Activated CD4-positive, alpha-beta memory T cell treated with anti-CD3 and anti-CD28 coated beads for 36 hours (primary cell): Measurements from ENCODE around the gene MC3R. TPM values are rescaled to one million over a fixed set of nuclear protein-coding genes. Genes with fewer than 3 reads are reported as not detected.
A peak's percentile ranks its signal among the peaks of the same experiment; 100 is the strongest.

ENCODE experiments used
- CTCF ChIA-PET: fragments of 350-600 bp; sonication (Branson Sonifier 250); formaldehyde crosslinking; loops from one replicate; lab custom pipeline; 2021; ENCODE audit warnings: antibody characterized with exemption, inconsistent platforms; lab: Charles Lee
- POLR2A ChIA-PET: fragments of 350-600 bp; sonication (Branson Sonifier 250); formaldehyde crosslinking; loops from one replicate; lab custom pipeline; 2021; ENCODE audit warnings: antibody characterized with exemption; lab: Charles Lee
- DNase-seq: peaks from one replicate; pipeline ENCODE4 v3.0.0-alpha.2; 2020
- H3K27ac Mint-ChIP-seq: one replicate; pipeline ENCODE4 v1.8.0; 2021; ENCODE audit warnings: mixed read lengths
- H3K27me3 Mint-ChIP-seq: one replicate; pipeline ENCODE4 v1.8.0; 2021; ENCODE audit warnings: mixed read lengths
- H3K36me3 Mint-ChIP-seq: one replicate; pipeline ENCODE4 v1.8.0; 2021; ENCODE audit warnings: mixed read lengths
- H3K4me1 Mint-ChIP-seq: one replicate; pipeline ENCODE4 v1.8.0; 2021; ENCODE audit warnings: low read depth, mixed read lengths
- H3K4me3 Mint-ChIP-seq: one replicate; pipeline ENCODE4 v1.8.0; 2021; ENCODE audit warnings: mild to moderate bottlenecking, mixed read lengths
- H3K9me3 Mint-ChIP-seq: one replicate; pipeline ENCODE4 v1.8.0; 2021; ENCODE audit warnings: mixed read lengths
- intact Hi-C: fragments of 100-400 bp; cut with micrococcal nuclease; formaldehyde crosslinking; loops from one replicate; pipeline ENCODE4 v1.15.1; 2023
- total RNA-seq, 2 experiments: library from RNA; stranded (reverse); gene quantifications; one replicate each; pipeline ENCODE4 v1.2.3, GENCODE V29; 2021

The MC3R gene
- total RNA-seq, 2 experiments from 2014 or later: not detected

GRCh38 chr20:56222201-56222600 is 26.3 kb upstream of the MC3R start:
- ChIA-PET CTCF (no interaction called here), POLR2A (no interaction called here)
- Mint-ChIP-seq H3K9me3 (peaks cover 7% of the 10 kb centered on the region), H3K4me1 (no peaks in the 10 kb centered on the region), H3K27me3 (peaks cover under 1% of the 10 kb centered on the region), H3K27ac (no peak overlapping the region), H3K4me3 (no peak overlapping the region), H3K36me3 (no peaks in the 10 kb centered on the region)
- intact Hi-C loops: no loop called here
- no peak for DNase-seq

GRCh38 chr20:56222945-56223344 is 25.6 kb upstream of the MC3R start:
- H3K4me3 Mint-ChIP-seq: no peak overlapping the region
- no peaks in the 10 kb centered on the region for H3K36me3 Mint-ChIP-seq
- peaks cover 7% of the 10 kb centered on the region for H3K9me3 Mint-ChIP-seq
- no peaks in the 10 kb centered on the region for H3K4me1 Mint-ChIP-seq
- intact Hi-C loops: no loop called here
- DNase-seq: no peak
- no peak overlapping the region for H3K27ac Mint-ChIP-seq
- ChIA-PET CTCF (no interaction called here), POLR2A (no interaction called here)
- peaks cover 2% of the 10 kb centered on the region for H3K27me3 Mint-ChIP-seq

- DNase-seq: no peak
- Mint-ChIP-seq H3K27ac (no peak overlapping the region), H3K4me3 (no peak overlapping the region), H3K27me3 (peaks cover 5% of the 10 kb centered on the region), H3K9me3 (peaks cover 7% of the 10 kb centered on the region), H3K36me3 (no peaks in the 10 kb centered on the region), H3K4me1 (no peaks in the 10 kb centered on the region)
- ChIA-PET CTCF (no interaction called here), POLR2A (no interaction called here)
- intact Hi-C loops: no loop called here
Measured at GRCh38 chr20:56223352-56223751, 25.2 kb upstream of the MC3R start.

GRCh38 chr20:56228021-56228420 is 20.5 kb upstream of the MC3R start:
- Mint-ChIP-seq H3K36me3 (no peaks in the 10 kb centered on the region), H3K9me3 (no peaks in the 10 kb centered on the region), H3K27me3 (peaks cover 9% of the 10 kb centered on the region), H3K27ac (no peak overlapping the region), H3K4me3 (no peak overlapping the region), H3K4me1 (no peaks in the 10 kb centered on the region)
- intact Hi-C loops: no loop called here
- DNase-seq: no peak
- CTCF ChIA-PET: no interaction called here
- POLR2A ChIA-PET: no interaction called here

- no peak for DNase-seq
- H3K27ac Mint-ChIP-seq: no peak overlapping the region
- POLR2A ChIA-PET: no interaction called here
- H3K4me3 Mint-ChIP-seq: no peak overlapping the region
- H3K27me3 Mint-ChIP-seq: peaks cover 9% of the 10 kb centered on the region
- no peaks in the 10 kb centered on the region for H3K36me3 Mint-ChIP-seq
- CTCF ChIA-PET: interaction anchor here (1.1 kb wide), 1 partner anchor 19 kb away, joined by 3 read pairs; the partner anchor contains the start of gene MC3R
- H3K4me1 Mint-ChIP-seq: no peaks in the 10 kb centered on the region
- H3K9me3 Mint-ChIP-seq: peaks cover 12% of the 10 kb centered on the region
- intact Hi-C loops: no loop called here
Measured at GRCh38 chr20:56229812-56230211, 18.7 kb upstream of the MC3R start.

GRCh38 chr20:56234110-56234509 is 14.4 kb upstream of the MC3R start:
- H3K27ac Mint-ChIP-seq: no peak overlapping the region
- H3K27me3 Mint-ChIP-seq: peaks cover 6% of the 10 kb centered on the region
- H3K36me3 Mint-ChIP-seq: no peaks in the 10 kb centered on the region
- no peak for DNase-seq
- no peak overlapping the region for H3K4me3 Mint-ChIP-seq
- intact Hi-C loops: no loop called here
- CTCF ChIA-PET: no interaction called here
- no peaks in the 10 kb centered on the region for H3K4me1 Mint-ChIP-seq
- H3K9me3 Mint-ChIP-seq: peaks cover 17% of the 10 kb centered on the region
- POLR2A ChIA-PET: no interaction called here

- CTCF ChIA-PET: no interaction called here
- Mint-ChIP-seq H3K4me1 (no peaks in the 10 kb centered on the region), H3K27me3 (peaks cover 6% of the 10 kb centered on the region), H3K36me3 (no peaks in the 10 kb centered on the region), H3K27ac (no peak overlapping the region), H3K4me3 (no peak overlapping the region), H3K9me3 (peaks cover 17% of the 10 kb centered on the region)
- POLR2A ChIA-PET: no interaction called here
- DNase-seq: no peak
- intact Hi-C loops: no loop called here
Measured at GRCh38 chr20:56237335-56237734, 11.2 kb upstream of the MC3R start.

GRCh38 chr20:56244259-56244658 is 4.3 kb upstream of the MC3R start:
- intact Hi-C loops: loop anchor here (10.0 kb wide), 1 partner anchor 1559 kb away; no protein-coding TSS in a partner anchor
- Mint-ChIP-seq H3K4me1 (no peaks in the 10 kb centered on the region), H3K27ac (no peak overlapping the region), H3K27me3 (peaks cover 28% of the 10 kb centered on the region), H3K9me3 (no peaks in the 10 kb centered on the region), H3K4me3 (no peak overlapping the region), H3K36me3 (no peaks in the 10 kb centered on the region)
- DNase-seq: no peak
- CTCF ChIA-PET: no interaction called here
- POLR2A ChIA-PET: no interaction called here

GRCh38 chr20:56245761-56246160 is 2.8 kb upstream of the MC3R start:
- Mint-ChIP-seq H3K9me3 (no peaks in the 10 kb centered on the region), H3K36me3 (no peaks in the 10 kb centered on the region), H3K27me3 (peaks cover 31% of the 10 kb centered on the region), H3K4me3 (no peak overlapping the region), H3K4me1 (no peaks in the 10 kb centered on the region), H3K27ac (no peak overlapping the region)
- no peak for DNase-seq
- intact Hi-C loops: loop anchor here (10.0 kb wide), 1 partner anchor 1561 kb away; no protein-coding TSS in a partner anchor
- CTCF ChIA-PET: interaction anchor here (0.7 to 1.1 kb wide), 2 partner anchors 98 to 1569 kb away, joined by 3 read pairs; no protein-coding TSS in a partner anchor
- POLR2A ChIA-PET: no interaction called here

GRCh38 chr20:56249244-56249955 is 868 bp downstream of the MC3R start:
- DNase-seq: peak; percentile 50
- Mint-ChIP-seq H3K36me3 (no peaks in the 10 kb centered on the region), H3K4me1 (no peaks in the 10 kb centered on the region), H3K4me3 (no peak overlapping the region), H3K9me3 (no peaks in the 10 kb centered on the region), H3K27me3 (peaks cover 31% of the 10 kb centered on the region), H3K27ac (no peak overlapping the region)
- intact Hi-C loops: loop anchor here (10.0 kb wide), 1 partner anchor 1565 kb away; no protein-coding TSS in a partner anchor
- ChIA-PET CTCF (no interaction called here), POLR2A (no interaction called here)

GRCh38 chr20:56249956-56250355 is 1.4 kb downstream of the MC3R start:
- H3K9me3 Mint-ChIP-seq: no peaks in the 10 kb centered on the region
- H3K4me3 Mint-ChIP-seq: no peak overlapping the region
- peaks cover 31% of the 10 kb centered on the region for H3K27me3 Mint-ChIP-seq
- DNase-seq: no peak
- no peaks in the 10 kb centered on the region for H3K4me1 Mint-ChIP-seq
- ChIA-PET POLR2A (no interaction called here), CTCF (no interaction called here)
- H3K27ac Mint-ChIP-seq: no peak overlapping the region
- H3K36me3 Mint-ChIP-seq: no peaks in the 10 kb centered on the region
- intact Hi-C loops: loop anchor here (10.0 kb wide), 1 partner anchor 1565 kb away; no protein-coding TSS in a partner anchor

- intact Hi-C loops: no loop called here
- ChIA-PET POLR2A (no interaction called here), CTCF (no interaction called here)
- Mint-ChIP-seq H3K9me3 (no peaks in the 10 kb centered on the region), H3K27me3 (peaks cover 15% of the 10 kb centered on the region), H3K4me3 (no peak overlapping the region), H3K4me1 (no peaks in the 10 kb centered on the region), H3K36me3 (no peaks in the 10 kb centered on the region), H3K27ac (no peak overlapping the region)
- DNase-seq: no peak
Measured at GRCh38 chr20:56257604-56258003, 9.1 kb downstream of the MC3R start.

GRCh38 chr20:56259948-56260347 is 11.4 kb downstream of the MC3R start:
- DNase-seq: no peak
- Mint-ChIP-seq H3K4me3 (no peak overlapping the region), H3K36me3 (no peaks in the 10 kb centered on the region), H3K27ac (no peak overlapping the region), H3K4me1 (no peaks in the 10 kb centered on the region), H3K27me3 (peaks cover 14% of the 10 kb centered on the region), H3K9me3 (no peaks in the 10 kb centered on the region)
- intact Hi-C loops: no loop called here
- POLR2A ChIA-PET: no interaction called here
- CTCF ChIA-PET: no interaction called here
